Kidney (tissue), 14 donors: ENCODE results near the gene KIF1C. TPM values are rescaled to one million over a fixed set of nuclear protein-coding genes. Genes with fewer than 3 reads are reported as not detected.
A peak's percentile ranks its signal among the peaks of the same experiment; 100 is the strongest.
"Not testable (repeated sequence)": the region's sequence is repeated elsewhere in the genome, so short reads cannot be mapped to it uniquely, and the experiment has no call there.

ENCODE experiments used
- DNase-seq, 5 donors: peaks; one replicate each; pipeline ENCODE4 v3.0.0-alpha.2; 2013 to 2020
- FAIRE-seq: peaks from 2 replicates; lab custom pipeline; 2012; peaks lifted over from hg19 to GRCh38; lab: Jason Lieb, UNC
- H3K27ac ChIP-seq, 2 donors: one replicate each; pipeline ENCODE4 v1.7.0; 2013; ENCODE audit warnings: low read depth in 2 of 2, low read length in 2 of 2, inconsistent platforms in 1 of 2
- H3K27me3 ChIP-seq: one replicate; pipeline ENCODE4 v1.7.1; 2013; ENCODE audit warnings: low read length, inconsistent platforms; ENCODE audit not compliant: control insufficient read depth, insufficient read depth
- H3K36me3 ChIP-seq, 3 donors: one replicate each; pipeline versions ENCODE4 v1.7.0 to v1.7.1; 2013; ENCODE audit warnings: low read length in 3 of 3, control low read depth in 1 of 3, inconsistent platforms in 1 of 3; ENCODE audit not compliant: insufficient read depth in 3 of 3, control insufficient read depth in 2 of 3
- H3K4me1 ChIP-seq, 3 donors: one replicate each; pipeline versions ENCODE4 v1.7.0 to v1.7.1; 2013; ENCODE audit warnings: low read length in 3 of 3, inconsistent platforms in 1 of 3, low read depth in 1 of 3; ENCODE audit not compliant: control insufficient read depth in 2 of 3, insufficient read depth in 2 of 3
- H3K4me3 ChIP-seq, 3 donors: one replicate each; pipeline versions ENCODE4 v1.7.0 to v1.8.1; 2013; ENCODE audit warnings: low read length in 3 of 3, control low read depth in 1 of 3, inconsistent platforms in 1 of 3
- H3K9ac ChIP-seq, 3 donors: one replicate each; pipeline versions ENCODE4 v1.7.0 to v1.7.1; 2013; ENCODE audit warnings: low read length in 3 of 3, control low read depth in 1 of 3, inconsistent platforms in 1 of 3
- H3K9me3 ChIP-seq, 3 donors: one replicate each; pipeline versions ENCODE4 v1.7.0 to v1.7.1; 2013; ENCODE audit warnings: low read length in 3 of 3, control low read depth in 1 of 3, inconsistent platforms in 1 of 3; ENCODE audit not compliant: control insufficient read depth in 2 of 3, insufficient read depth in 1 of 3
- intact Hi-C: fragments of 100-400 bp; cut with DNase I; formaldehyde crosslinking; loops from one replicate; pipeline ENCODE4 v1.11.1; 2022
- polyA plus RNA-seq: library from polyadenylated mRNA; stranded (reverse); fragments of 350-450 nt; fragmentation: Illumina TruSeq; extraction: RNeasy Lipid Tissue Mini Kit (QIAGEN cat#74804); gene quantifications from one replicate; pipeline ENCODE4 v1.2.3, GENCODE V29; 2014; ENCODE audit warnings: low read depth, low replicate concordance; ENCODE audit not compliant: insufficient read depth
- total RNA-seq: library from RNA; stranded (reverse); fragmentation: NEBNext Ultra II Directional; extraction: Animal tissue kit (Norgen Biotek cat#: 25700); gene quantifications from one replicate; pipeline ENCODE4 v1.2.1, GENCODE V29; 2021
- TF ChIP-seq, protein P1 (sequence below): IDR thresholded peaks from 3 replicates; pipeline ENCODE4 v1.5.1; 2012; ENCODE audit warnings: mild to moderate bottlenecking, moderate library complexity, borderline replicate concordance; ENCODE audit not compliant: insufficient read depth; ENCODE audit errors: extremely low read depth
- donor health status: control.
- donor health status: control.
- donor health status: control.
- donor health status: control.
- donor health status: control.
- donor health status: DM: yes; HTN: yes; CAD: no.
- donor health status: Normal renal cell carcinoma (clear cell type).

KIF1C gene
- total and polyA plus RNA-seq, 2 donors from 2014 or later: 69.6 to 168 TPM

DNA sequence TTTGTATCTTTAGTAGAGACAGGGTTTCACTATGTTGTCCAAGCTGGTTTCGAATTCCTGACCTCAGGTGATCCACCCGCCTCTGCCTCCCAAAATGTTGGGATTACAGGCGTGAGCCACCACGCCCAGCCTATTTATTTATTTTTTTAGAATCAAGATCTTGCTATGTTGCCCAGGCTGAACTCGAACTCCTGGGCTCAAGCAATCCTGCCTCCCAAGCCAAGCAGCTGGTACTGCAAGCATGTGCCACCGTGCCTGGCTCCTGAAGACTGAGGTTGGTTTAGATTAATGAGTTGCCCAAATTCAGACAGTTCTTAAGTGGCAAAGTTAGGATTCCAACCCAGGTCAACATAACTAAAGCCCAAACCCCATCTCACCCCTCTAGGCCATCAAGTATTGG lies 29.5 kb downstream of the KIF1C start:
- Histone ChIP-seq H3K27ac (no peak overlapping the region), H3K27me3 (no peaks in the 10 kb centered on the region), H3K9ac (no peak overlapping the region), H3K36me3 (peaks cover 0 to 2% (median 0%) of the 10 kb centered on the region in 3 donors), H3K4me3 (no peak overlapping the region), H3K4me1 (no peaks in the 10 kb centered on the region), H3K9me3 (no peaks in the 10 kb centered on the region)
- TF ChIP-seq, protein P1, sequence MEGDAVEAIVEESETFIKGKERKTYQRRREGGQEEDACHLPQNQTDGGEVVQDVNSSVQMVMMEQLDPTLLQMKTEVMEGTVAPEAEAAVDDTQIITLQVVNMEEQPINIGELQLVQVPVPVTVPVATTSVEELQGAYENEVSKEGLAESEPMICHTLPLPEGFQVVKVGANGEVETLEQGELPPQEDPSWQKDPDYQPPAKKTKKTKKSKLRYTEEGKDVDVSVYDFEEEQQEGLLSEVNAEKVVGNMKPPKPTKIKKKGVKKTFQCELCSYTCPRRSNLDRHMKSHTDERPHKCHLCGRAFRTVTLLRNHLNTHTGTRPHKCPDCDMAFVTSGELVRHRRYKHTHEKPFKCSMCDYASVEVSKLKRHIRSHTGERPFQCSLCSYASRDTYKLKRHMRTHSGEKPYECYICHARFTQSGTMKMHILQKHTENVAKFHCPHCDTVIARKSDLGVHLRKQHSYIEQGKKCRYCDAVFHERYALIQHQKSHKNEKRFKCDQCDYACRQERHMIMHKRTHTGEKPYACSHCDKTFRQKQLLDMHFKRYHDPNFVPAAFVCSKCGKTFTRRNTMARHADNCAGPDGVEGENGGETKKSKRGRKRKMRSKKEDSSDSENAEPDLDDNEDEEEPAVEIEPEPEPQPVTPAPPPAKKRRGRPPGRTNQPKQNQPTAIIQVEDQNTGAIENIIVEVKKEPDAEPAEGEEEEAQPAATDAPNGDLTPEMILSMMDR: no peak
- intact Hi-C loops: no loop called here
- FAIRE-seq: no peak
- no peak for DNase-seq

DNA sequence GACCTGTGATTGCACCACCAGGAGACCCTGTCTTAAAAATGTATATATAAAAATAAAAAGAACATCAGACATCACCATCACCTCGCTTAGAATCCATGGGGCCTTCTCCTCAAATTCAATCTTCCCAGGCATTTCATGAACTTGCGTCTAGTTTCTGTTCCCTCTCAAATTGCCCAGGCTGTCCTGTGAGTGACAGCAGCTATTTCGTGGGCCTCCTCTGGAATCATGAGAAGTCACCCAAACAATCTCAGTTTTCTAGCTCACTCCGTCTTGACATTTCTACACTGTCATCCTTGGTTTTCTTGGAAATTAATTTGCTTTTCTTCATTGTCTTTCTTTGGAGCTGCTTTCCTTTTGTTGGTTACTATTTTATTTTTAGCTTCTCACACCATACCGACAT lies 30.2 kb downstream of the KIF1C start:
- H3K4me3 ChIP-seq: no peak overlapping the region
- no peaks in the 10 kb centered on the region for H3K9me3 ChIP-seq
- no peaks in the 10 kb centered on the region for H3K4me1 ChIP-seq
- DNase-seq (no peak), FAIRE-seq (no peak)
- no peak overlapping the region for H3K27ac ChIP-seq
- no peak overlapping the region for H3K9ac ChIP-seq
- TF ChIP-seq, protein P1: no peak
- no peaks in the 10 kb centered on the region for H3K36me3 ChIP-seq
- intact Hi-C loops: no loop called here
- H3K27me3 ChIP-seq: no peaks in the 10 kb centered on the region

DNA sequence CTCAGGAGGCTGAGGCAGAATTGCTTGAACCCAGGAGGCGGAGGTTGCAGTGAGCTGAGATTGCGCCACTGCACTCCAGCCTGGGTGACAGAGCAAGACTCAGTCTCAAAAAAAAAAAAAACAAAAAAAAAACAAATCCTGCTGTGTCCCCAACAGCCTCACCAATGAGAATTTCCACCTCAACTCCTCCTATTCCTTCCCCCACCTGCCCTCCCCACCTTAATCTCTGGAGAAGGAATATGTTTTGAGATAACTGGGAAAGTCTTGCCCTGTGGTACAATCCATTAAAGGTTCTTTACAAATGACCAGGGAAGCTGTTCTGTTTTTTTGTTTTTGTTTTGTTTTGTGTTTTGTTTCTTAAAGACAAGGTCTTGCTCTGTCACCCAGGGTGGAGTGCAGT lies 32.4 kb downstream of the KIF1C start:
- H3K9ac ChIP-seq, H3K27ac ChIP-seq, H3K9me3 ChIP-seq, intact Hi-C loops, H3K36me3 ChIP-seq, H3K4me3 ChIP-seq, H3K27me3 ChIP-seq, FAIRE-seq, H3K4me1 ChIP-seq, DNase-seq: not testable (repeated sequence)

DNA sequence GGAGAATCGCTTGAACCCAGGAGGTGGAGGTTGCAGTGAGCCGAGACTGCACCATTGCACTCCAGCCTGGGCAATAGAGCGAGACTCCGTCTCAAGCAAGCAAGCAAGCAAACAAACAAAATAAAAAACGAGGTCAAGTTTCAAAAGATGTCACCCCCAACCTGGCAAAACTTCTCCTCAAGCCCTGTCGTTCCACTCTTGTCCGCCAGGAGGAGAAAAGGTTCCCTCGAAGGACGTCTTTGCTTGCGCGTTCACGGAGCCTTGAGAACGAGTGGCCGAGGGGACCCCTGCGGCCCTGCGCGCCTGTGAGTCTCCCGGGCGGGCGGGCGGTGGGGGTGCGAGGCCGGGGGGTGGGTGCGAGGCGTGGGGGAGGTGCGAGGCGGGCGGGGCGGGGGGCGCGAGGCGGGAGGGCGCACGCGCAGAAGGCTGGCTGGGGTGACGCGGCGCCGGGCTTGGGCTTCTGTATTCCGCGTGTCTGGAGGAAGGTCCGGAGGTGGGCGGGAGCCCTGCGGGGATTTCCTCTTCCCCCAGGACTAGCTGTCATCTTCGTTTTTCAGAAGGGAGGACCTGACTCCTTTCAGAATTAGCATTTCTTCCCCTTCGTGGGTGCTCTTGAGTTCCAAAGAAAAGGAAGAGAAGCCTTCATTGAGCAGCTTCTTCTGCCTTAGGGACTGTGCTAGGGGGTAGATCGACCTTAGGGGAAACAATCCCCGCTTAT lies 33.8 kb downstream of the KIF1C start:
- H3K4me3 ChIP-seq: peak overlapping the region; percentile 26 to 57 (median 42)
- no peaks in the 10 kb centered on the region for H3K36me3 ChIP-seq
- H3K4me1 ChIP-seq: no peaks in the 10 kb centered on the region
- TF ChIP-seq, protein P1: peak; percentile 82
- no peaks in the 10 kb centered on the region for H3K9me3 ChIP-seq
- H3K27ac ChIP-seq: no peak overlapping the region
- H3K9ac ChIP-seq: peak overlapping the region in 1 of 3 donors; percentile 69
- intact Hi-C loops: no loop called here
- DNase-seq (peak; percentile 87 to 97 (median 93)), FAIRE-seq (no peak)
- H3K27me3 ChIP-seq: no peaks in the 10 kb centered on the region
